ENCODE data around the gene ROBO1.

Gene ROBO1

GRCh38 chr3:78825858-78826215, 942.0 kb downstream of the ROBO1 start:
- Mint-ChIP-seq H3K27me3 (ENCODE audit: low read depth) (no peaks in the 10 kb centered on the region), H3K27ac (no peak overlapping the region), H3K4me1 (ENCODE audit: low read depth) (no peaks in the 10 kb centered on the region), H3K36me3 (ENCODE audit: low read depth) (no peaks in the 10 kb centered on the region), H3K9me3 (peaks cover 3% of the 10 kb centered on the region), H3K4me3 (no peak overlapping the region)

GRCh38 chr3:78825118-78825857, 942.5 kb downstream of the ROBO1 start:
- Mint-ChIP-seq H3K4me3 (no peak overlapping the region), H3K27me3 (ENCODE audit: low read depth) (no peaks in the 10 kb centered on the region), H3K27ac (no peak overlapping the region), H3K36me3 (ENCODE audit: low read depth) (no peaks in the 10 kb centered on the region), H3K9me3 (peaks cover 3% of the 10 kb centered on the region), H3K4me1 (ENCODE audit: low read depth) (no peaks in the 10 kb centered on the region)

GRCh38 chr3:78823859-78824258, 943.9 kb downstream of the ROBO1 start:
- Mint-ChIP-seq H3K27me3 (ENCODE audit: low read depth) (no peaks in the 10 kb centered on the region), H3K4me1 (ENCODE audit: low read depth) (no peaks in the 10 kb centered on the region), H3K36me3 (ENCODE audit: low read depth) (no peaks in the 10 kb centered on the region), H3K4me3 (no peak overlapping the region), H3K27ac (no peak overlapping the region), H3K9me3 (peaks cover 3% of the 10 kb centered on the region)

- no peaks in the 10 kb centered on the region for H3K4me1 Mint-ChIP-seq (ENCODE audit: low read depth)
- no peak overlapping the region for H3K4me3 Mint-ChIP-seq
- no peaks in the 10 kb centered on the region for H3K27me3 Mint-ChIP-seq (ENCODE audit: low read depth)
- no peaks in the 10 kb centered on the region for H3K36me3 Mint-ChIP-seq (ENCODE audit: low read depth)
- H3K9me3 Mint-ChIP-seq = peaks cover 3% of the 10 kb centered on the region
- no peak overlapping the region for H3K27ac Mint-ChIP-seq
These were observed 944.4 kb downstream of the ROBO1 start for GRCh38 chr3:78823434-78823833.

- H3K36me3 Mint-ChIP-seq (ENCODE audit: low read depth) = no peaks in the 10 kb centered on the region
- H3K9me3 Mint-ChIP-seq = peaks cover 3% of the 10 kb centered on the region
- H3K27me3 Mint-ChIP-seq (ENCODE audit: low read depth) = no peaks in the 10 kb centered on the region
- H3K27ac Mint-ChIP-seq = no peak overlapping the region
- no peaks in the 10 kb centered on the region for H3K4me1 Mint-ChIP-seq (ENCODE audit: low read depth)
- no peak overlapping the region for H3K4me3 Mint-ChIP-seq
These were observed 945.1 kb downstream of the ROBO1 start for GRCh38 chr3:78822726-78823125.

GRCh38 chr3:78820542-78820941, 947.3 kb downstream of the ROBO1 start:
- no peak overlapping the region for H3K27ac Mint-ChIP-seq
- H3K36me3 Mint-ChIP-seq (ENCODE audit: low read depth) = no peaks in the 10 kb centered on the region
- no peaks in the 10 kb centered on the region for H3K4me1 Mint-ChIP-seq (ENCODE audit: low read depth)
- no peak overlapping the region for H3K4me3 Mint-ChIP-seq
- H3K27me3 Mint-ChIP-seq (ENCODE audit: low read depth) = no peaks in the 10 kb centered on the region
- peaks cover 4% of the 10 kb centered on the region for H3K9me3 Mint-ChIP-seq

GRCh38 chr3:78818161-78818985, 949.4 kb downstream of the ROBO1 start:
- no peaks in the 10 kb centered on the region for H3K27me3 Mint-ChIP-seq (ENCODE audit: low read depth)
- no peaks in the 10 kb centered on the region for H3K36me3 Mint-ChIP-seq (ENCODE audit: low read depth)
- H3K4me3 Mint-ChIP-seq = no peak overlapping the region
- no peaks in the 10 kb centered on the region for H3K4me1 Mint-ChIP-seq (ENCODE audit: low read depth)
- H3K9me3 Mint-ChIP-seq = peaks cover 4% of the 10 kb centered on the region
- no peak overlapping the region for H3K27ac Mint-ChIP-seq

GRCh38 chr3:78814893-78815562, 952.8 kb downstream of the ROBO1 start:
- Mint-ChIP-seq H3K36me3 (ENCODE audit: low read depth) (no peaks in the 10 kb centered on the region), H3K4me3 (no peak overlapping the region), H3K27ac (no peak overlapping the region), H3K27me3 (ENCODE audit: low read depth) (no peaks in the 10 kb centered on the region), H3K4me1 (ENCODE audit: low read depth) (no peaks in the 10 kb centered on the region), H3K9me3 (peaks cover 7% of the 10 kb centered on the region)

- H3K9me3 Mint-ChIP-seq = peaks cover 7% of the 10 kb centered on the region
- no peaks in the 10 kb centered on the region for H3K27me3 Mint-ChIP-seq (ENCODE audit: low read depth)
- no peak overlapping the region for H3K27ac Mint-ChIP-seq
- H3K4me3 Mint-ChIP-seq = no peak overlapping the region
- no peaks in the 10 kb centered on the region for H3K36me3 Mint-ChIP-seq (ENCODE audit: low read depth)
- H3K4me1 Mint-ChIP-seq (ENCODE audit: low read depth) = no peaks in the 10 kb centered on the region
These were observed 955.6 kb downstream of the ROBO1 start for GRCh38 chr3:78812166-78812565.

GRCh38 chr3:78809966-78810365, 957.8 kb downstream of the ROBO1 start:
- Mint-ChIP-seq H3K27ac (no peak overlapping the region), H3K4me3 (no peak overlapping the region), H3K36me3 (ENCODE audit: low read depth) (no peaks in the 10 kb centered on the region), H3K9me3 (peaks cover 4% of the 10 kb centered on the region), H3K4me1 (ENCODE audit: low read depth) (no peaks in the 10 kb centered on the region), H3K27me3 (ENCODE audit: low read depth) (no peaks in the 10 kb centered on the region)

GRCh38 chr3:78804251-78805037, 963.4 kb downstream of the ROBO1 start:
- H3K27ac Mint-ChIP-seq = no peak overlapping the region
- H3K27me3 Mint-ChIP-seq (ENCODE audit: low read depth) = no peaks in the 10 kb centered on the region
- H3K4me1 Mint-ChIP-seq (ENCODE audit: low read depth) = no peaks in the 10 kb centered on the region
- H3K9me3 Mint-ChIP-seq = peaks cover 7% of the 10 kb centered on the region
- H3K4me3 Mint-ChIP-seq = no peak overlapping the region
- H3K36me3 Mint-ChIP-seq (ENCODE audit: low read depth) = no peaks in the 10 kb centered on the region

- H3K4me1 Mint-ChIP-seq (ENCODE audit: low read depth) = no peaks in the 10 kb centered on the region
- no peaks in the 10 kb centered on the region for H3K36me3 Mint-ChIP-seq (ENCODE audit: low read depth)
- no peak overlapping the region for H3K4me3 Mint-ChIP-seq
- no peaks in the 10 kb centered on the region for H3K27me3 Mint-ChIP-seq (ENCODE audit: low read depth)
- H3K9me3 Mint-ChIP-seq = peaks cover 8% of the 10 kb centered on the region
- H3K27ac Mint-ChIP-seq = no peak overlapping the region
These were observed 965.3 kb downstream of the ROBO1 start for GRCh38 chr3:78802562-78802930.

- Mint-ChIP-seq H3K27me3 (ENCODE audit: low read depth) (no peaks in the 10 kb centered on the region), H3K9me3 (peaks cover 8% of the 10 kb centered on the region), H3K36me3 (ENCODE audit: low read depth) (no peaks in the 10 kb centered on the region), H3K4me1 (ENCODE audit: low read depth) (no peaks in the 10 kb centered on the region), H3K27ac (no peak overlapping the region), H3K4me3 (no peak overlapping the region)
These were observed 965.8 kb downstream of the ROBO1 start for GRCh38 chr3:78801926-78802561.

GRCh38 chr3:78799681-78800080, 968.1 kb downstream of the ROBO1 start:
- H3K9me3 Mint-ChIP-seq = peaks cover 15% of the 10 kb centered on the region
- no peaks in the 10 kb centered on the region for H3K36me3 Mint-ChIP-seq (ENCODE audit: low read depth)
- H3K27me3 Mint-ChIP-seq (ENCODE audit: low read depth) = no peaks in the 10 kb centered on the region

More at GRCh38 chr3:78799681-78800080, 968.1 kb downstream of the ROBO1 start:
- no peak overlapping the region for H3K27ac Mint-ChIP-seq
- H3K4me1 Mint-ChIP-seq (ENCODE audit: low read depth) = no peaks in the 10 kb centered on the region
- no peak overlapping the region for H3K4me3 Mint-ChIP-seq
